DMS53 (cell line): Measurements from ENCODE around the gene LAD1.

Source experiments
- DNase-seq: peaks from one replicate; lab custom pipeline; 2025; lab: John Stamatoyannopoulos, UW

Gene LAD1

DNA sequence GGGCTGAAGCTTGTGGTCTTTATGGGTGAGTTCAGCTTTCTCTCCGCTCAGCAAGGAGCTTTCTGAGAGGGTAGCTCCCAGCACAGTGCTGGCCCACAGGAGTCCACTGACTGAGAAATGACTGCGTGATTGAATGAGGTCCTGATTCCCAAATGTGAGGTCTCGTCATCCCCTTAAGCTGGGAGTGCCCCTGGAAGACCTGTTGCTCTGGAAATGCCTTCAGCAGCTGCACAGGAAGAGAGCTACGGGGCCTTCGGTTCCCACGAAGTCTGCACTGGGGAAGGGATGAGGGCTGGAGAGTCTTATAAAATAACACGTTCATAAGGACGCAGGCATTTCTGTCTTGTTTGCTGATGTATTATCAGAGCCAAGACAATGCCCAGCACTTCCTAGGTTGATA, 35.7 kb downstream of the LAD1 start:
- no peak for DNase-seq

- DNase-seq, result no peak
Measured at GRCh38 chr1:201362906-201363305, 36.2 kb downstream of the LAD1 start.

DNA sequence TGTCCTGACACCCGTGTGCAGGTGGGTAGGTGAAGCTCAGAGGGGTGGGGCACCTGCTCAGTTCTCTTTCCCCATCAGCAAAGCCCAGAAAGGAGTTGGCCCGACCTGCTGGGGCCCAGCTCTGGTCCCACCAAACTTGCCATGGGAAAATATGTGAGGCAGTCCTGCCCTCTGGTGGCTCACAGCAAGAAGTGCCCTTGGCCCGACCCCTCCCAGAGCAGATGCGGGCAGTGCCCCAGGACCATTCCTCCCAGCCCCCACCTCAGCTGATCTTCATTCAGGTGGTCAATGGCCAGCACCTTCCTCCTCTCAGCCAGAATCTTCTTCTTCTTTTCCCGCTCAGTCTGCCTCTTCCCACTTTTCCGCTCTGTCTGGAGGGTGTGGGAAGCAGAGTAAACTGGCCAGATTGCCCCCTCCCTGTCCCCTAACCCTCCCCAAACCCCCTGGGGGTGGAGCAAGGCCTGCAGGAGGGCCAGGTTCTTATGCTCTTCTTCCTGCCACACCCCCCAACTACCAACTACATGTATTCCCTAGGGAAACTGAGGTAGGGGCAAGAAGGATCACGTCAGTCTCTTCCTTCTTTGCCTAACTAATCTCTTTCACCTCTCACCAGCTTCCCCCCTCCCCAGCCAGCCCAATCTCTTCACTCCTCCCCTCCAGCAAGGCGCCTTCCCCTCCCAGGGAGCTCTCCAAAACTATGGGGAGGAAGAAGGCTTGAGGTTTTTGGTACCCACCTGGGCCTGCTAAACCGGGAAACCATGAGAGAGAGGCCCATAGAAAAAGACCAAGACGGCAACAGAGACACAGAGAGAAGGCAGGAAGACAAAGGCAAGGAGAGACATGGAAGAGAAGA, 37.2 kb downstream of the LAD1 start:
- peak; percentile 79 for DNase-seq

DNA sequence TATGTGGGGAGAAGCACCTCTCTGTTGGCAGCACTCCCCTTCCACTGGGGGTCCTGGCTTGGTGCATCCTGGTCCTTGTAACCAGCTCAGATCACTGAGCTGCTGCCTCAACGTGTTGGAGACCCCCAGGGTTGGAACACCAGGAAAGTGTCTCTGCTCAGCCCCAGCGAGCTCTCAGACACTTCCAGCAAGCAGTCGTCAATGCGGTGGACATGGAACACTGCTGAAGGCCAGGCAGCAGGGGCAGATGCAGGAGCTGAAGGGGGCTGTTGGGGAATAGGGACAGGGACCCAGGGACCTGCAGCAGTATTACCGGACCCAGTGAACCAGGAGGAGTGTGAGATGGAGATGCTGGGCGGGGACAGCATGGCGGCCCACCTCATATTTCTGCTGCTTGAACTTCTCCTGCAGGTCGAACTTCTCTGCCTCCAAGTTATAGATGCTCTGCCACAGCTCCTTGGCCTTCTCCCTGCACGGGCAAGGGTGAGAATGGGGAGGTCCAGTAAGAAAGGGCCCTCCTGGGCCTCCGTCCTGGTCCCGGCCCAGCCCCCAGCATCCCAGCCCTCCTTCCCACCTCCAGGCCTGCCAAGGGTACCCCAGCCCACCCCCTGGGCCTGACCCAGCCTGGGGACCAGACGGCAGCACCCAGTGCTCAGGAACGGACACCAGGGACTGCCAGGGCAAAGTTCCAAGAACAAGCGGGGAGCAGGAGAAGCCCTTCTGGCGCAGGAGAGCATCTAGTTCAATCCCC, 38.0 kb downstream of the LAD1 start:
- DNase-seq, result no peak

- DNase-seq, result no peak
Measured at GRCh38 chr1:201360486-201360885, 38.6 kb downstream of the LAD1 start.

- DNase-seq, result no peak
Measured at GRCh38 chr1:201359873-201360210, 39.3 kb downstream of the LAD1 start.

GRCh38 chr1:201359031-201359872, 39.9 kb downstream of the LAD1 start:
- DNase-seq, result no peak

DNA sequence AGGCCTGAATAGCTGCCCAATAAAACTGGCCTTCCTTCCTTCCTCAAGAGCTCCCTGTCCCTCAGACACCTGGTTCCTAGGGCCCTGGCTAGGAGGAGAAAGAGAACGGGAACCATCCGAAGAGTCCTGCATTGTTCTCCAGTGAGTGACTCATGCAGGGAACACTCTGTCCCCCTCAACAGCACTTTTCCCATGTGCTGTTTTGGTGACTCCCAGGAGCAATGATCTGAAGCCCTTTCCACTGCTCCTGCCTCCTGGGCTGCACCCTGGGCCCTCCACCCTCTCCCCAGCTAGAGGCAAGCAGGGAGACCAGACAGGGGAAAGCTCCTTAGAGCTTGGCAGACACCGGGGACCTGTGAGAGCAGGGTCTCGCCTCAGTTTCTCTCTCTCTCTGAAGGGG, 40.5 kb downstream of the LAD1 start:
- peak; percentile 42 for DNase-seq

DNA sequence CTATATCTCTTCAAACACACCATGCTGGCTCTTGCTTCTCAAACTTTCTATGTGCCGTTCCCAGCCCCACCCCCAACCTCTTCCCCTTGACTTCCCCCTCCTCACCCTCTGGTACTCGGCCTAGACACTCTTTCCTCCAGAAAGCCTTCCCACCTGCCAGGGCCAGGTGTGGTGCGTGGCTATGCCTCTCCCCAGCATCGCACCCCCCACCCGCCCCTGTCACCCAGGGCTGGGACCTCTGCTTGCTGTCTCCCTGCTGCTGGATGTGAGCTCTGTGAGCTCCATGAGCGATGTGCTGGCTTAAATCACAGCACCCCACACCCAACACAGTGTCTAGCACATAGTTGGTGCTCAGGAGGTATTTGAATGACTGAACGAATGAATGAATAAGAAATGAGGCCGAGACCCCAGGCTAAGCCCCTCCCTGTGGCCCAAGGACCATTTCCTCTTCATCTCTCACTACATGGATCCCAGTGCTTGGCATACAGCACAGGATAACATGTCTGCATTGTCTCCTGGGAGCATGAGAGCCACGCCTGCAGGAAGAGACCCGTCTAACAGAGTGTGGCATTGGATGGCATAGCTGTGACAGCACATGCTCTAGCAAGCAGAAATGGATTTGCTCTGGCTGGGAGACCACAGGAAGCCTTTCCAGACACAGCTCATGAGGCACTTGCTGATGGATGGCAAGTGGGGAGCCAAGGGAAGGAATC, 41.3 kb downstream of the LAD1 start:
- peak; percentile 22 for DNase-seq

- DNase-seq, result no peak
Measured at GRCh38 chr1:201357211-201357610, 41.9 kb downstream of the LAD1 start.

DNA sequence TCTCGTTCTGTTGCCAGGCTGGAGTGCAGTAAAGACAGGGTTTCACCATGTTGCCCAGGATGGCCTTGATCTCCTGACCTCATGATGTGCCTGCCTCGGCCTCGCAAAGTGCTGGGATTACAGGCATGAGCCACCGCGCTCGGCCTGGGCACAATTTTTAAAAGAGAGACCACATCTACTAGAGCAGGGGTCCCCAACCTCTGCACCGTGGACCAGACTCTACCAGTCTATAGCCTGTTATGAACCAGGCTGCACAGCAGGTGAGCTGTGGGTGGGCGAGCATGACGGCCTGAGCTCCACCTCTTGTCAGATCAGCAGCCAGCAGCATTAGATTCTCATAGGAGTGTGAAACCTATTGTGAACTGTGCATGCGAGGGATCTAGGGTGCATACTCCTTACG, 42.4 kb downstream of the LAD1 start:
- DNase-seq, result no peak

GRCh38 chr1:201356236-201356635, 42.9 kb downstream of the LAD1 start:
- DNase-seq, result no peak

DNA sequence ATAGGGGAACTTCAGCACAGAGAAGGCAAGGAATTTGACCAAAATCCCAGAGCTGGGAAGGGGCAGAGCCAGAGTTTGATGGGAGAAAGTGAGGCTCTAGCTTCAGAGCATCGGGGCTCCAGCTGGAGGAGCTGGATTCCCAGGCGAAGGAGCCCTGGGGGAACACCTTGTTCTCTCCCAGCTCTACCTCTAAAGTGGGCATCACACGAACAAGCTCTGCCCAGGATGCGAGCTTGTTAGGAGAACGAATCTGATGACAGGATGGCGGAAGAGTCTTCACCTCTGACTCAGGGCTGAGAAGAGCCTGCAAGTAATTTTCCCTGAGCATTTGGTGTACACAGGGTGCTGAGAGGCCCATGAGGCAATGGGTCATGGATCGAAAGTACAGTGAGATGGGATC, 43.7 kb downstream of the LAD1 start:
- no peak for DNase-seq

- no peak for DNase-seq
Measured at GRCh38 chr1:201354901-201355295, 44.2 kb downstream of the LAD1 start.

DNA sequence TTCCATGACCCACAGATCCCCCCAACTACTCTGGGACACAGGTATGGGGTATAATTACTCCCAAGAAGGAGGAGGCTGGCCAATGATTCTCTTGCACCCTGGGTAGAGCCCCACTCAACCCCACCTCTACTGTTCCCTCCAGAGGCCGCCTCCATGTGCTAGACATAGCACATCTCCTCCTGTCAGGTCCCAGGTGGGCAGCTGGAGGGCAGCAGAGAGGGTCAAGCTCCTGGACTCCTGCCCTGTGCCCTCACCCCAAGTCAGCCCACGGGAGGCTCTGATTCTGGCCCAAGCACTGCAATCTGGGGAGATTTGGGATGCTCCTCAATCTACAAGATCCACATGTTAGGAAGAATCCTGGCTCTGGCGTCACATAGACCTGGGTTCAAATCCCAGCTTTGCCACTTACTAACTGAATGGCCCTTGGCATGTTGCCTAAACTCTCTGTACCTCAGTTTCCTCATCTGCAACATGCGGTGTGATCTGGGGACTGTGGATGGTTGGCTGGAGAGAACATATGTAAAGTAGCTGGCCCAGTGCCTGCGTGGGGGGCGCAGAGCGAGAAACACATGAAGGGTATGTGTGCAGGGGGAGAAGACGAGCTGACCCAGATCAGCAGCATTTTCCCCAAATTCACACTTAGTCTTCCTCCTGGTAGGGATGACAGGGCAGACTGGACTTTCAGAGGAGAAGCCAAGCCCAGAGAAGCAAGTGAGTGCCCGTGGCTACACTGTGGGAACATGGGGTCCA, 44.8 kb downstream of the LAD1 start:
- no peak for DNase-seq

DNA sequence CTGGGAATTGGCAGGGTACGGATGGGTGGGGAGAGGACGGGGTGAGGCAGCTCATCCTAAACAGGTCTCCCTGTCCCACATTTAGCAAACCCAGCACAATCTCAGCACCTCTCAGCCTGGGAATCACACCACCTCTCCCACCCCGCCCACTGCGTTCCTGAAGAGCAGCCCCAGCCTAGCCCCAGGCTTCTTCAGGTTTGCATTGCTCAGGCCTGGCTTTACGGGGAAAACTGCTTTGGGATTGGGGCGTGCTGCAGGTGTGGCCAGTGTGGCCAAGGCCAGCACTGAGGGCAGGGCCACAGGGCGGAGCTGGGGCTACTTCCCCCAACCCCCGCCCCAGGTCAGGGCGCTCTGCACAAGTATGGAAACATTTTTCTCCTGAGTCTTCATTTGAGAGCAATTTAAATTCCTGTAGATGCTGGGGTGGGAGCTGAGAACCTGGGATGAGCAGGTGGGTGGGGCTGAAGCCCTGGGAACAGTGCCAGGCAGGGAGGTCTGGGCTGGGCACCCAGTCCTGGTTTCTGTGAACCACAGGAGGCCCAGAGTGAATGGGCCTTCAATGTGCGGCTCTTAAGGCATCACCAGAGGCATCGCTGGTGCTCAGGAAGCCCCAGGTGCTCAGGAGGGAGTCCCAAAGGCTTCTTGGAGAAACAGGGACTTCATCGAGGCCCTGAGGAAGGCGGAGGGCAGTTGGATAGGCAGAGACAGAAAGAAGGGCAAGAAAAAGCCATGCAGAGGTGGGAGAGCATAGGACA, 45.8 kb downstream of the LAD1 start:
- DNase-seq, result no peak

DNA sequence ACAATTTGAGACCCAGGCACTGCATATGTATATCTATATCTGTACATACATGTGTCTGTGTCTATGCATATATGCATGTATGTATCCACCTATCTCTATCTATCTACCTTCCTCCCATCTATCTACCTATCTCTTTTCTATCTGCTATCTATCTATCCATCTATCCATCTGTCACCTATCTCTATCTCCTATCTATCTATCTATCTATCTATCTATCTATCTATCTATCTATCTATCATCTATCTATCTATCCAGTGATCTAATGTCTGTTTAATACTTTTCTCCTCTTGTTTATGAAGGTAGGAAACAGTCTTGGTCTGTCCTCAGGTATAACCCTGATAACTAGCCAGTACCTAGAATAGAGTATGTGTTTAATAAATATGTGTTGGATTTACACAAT, 47.5 kb downstream of the LAD1 start:
- DNase-seq, result no peak

- no peak for DNase-seq
Measured at GRCh38 chr1:201350884-201351283, 48.2 kb downstream of the LAD1 start.

GRCh38 chr1:201350361-201350725, 48.8 kb downstream of the LAD1 start:
- DNase-seq, result no peak

GRCh38 chr1:201349092-201349491, 50.0 kb downstream of the LAD1 start:
- peak; percentile 42 for DNase-seq

- DNase-seq, result peak; percentile 72
Measured at GRCh38 chr1:201348211-201348566, 50.9 kb downstream of the LAD1 start.
